Measurements from ENCODE around the gene XXYLT1. TPM values are rescaled to one million over a fixed set of nuclear protein-coding genes. Genes with fewer than 3 reads are reported as not detected.
A peak's percentile ranks its signal among the peaks of the same experiment; 100 is the strongest.

Gene XXYLT1
- total RNA-seq, 1 donor from 2014 or later, result 9.8 TPM

DNA sequence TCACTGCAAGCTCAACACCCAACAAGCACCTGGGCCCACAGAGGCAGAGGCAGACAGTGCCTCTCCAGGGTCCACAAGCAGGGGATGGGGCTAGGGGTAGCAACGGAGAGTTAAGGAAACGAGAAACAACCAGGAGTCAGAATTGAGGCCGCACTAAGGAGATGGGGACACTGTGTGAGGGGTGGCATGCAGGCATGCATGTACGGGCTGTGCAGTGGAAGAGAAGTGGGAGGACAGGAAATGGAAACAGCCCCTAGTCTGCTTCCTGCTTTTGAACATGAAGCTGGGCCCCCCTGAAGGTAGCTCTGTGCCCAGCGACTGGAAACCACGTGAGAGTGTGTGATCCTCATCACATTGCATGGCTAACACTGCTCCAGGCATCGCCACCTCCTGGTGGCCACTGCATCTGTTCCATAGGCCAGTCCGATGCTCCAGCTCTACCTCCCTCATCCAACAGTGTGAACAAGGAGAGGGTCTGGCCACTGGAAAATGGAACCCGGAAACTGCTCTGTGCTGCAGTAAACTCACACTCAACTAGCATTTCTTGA, 44.0 kb downstream of the XXYLT1 start:
- no peak overlapping the region for H3K4me3 ChIP-seq
- ATAC-seq, result peak; percentile 56

DNA sequence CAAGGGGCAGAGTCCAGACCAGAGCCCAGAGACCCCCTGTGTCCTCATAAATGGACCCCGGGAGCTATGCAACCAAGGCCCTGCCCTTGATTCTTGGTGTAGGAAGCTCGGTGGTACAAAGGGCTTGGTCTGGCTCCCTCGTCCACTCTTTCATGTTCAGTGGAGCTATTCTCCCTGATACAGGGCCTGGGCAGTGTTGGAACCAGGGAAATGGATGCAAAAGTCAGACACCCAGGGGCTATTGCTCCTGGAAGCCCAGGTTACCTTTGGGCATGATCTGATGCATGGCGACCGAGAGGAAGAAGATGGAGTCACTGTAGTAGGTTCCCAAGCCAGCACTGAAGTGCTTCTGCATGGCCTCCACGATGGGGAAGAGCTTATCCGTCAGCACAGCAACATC, 44.5 kb downstream of the XXYLT1 start:
- TF ChIP-seq, protein P1, sequence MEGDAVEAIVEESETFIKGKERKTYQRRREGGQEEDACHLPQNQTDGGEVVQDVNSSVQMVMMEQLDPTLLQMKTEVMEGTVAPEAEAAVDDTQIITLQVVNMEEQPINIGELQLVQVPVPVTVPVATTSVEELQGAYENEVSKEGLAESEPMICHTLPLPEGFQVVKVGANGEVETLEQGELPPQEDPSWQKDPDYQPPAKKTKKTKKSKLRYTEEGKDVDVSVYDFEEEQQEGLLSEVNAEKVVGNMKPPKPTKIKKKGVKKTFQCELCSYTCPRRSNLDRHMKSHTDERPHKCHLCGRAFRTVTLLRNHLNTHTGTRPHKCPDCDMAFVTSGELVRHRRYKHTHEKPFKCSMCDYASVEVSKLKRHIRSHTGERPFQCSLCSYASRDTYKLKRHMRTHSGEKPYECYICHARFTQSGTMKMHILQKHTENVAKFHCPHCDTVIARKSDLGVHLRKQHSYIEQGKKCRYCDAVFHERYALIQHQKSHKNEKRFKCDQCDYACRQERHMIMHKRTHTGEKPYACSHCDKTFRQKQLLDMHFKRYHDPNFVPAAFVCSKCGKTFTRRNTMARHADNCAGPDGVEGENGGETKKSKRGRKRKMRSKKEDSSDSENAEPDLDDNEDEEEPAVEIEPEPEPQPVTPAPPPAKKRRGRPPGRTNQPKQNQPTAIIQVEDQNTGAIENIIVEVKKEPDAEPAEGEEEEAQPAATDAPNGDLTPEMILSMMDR (IDR thresholded peaks at IDR 0.05), result no peak
- H3K36me3 ChIP-seq, result no peaks in the 10 kb centered on the region
- DNase-seq, result peak; percentile 30
- H3K9me3 ChIP-seq, result no peaks in the 10 kb centered on the region
- H3K27me3 ChIP-seq, result no peaks in the 10 kb centered on the region
- H3K4me3 ChIP-seq, result no peak overlapping the region
- peaks cover 22% of the 10 kb centered on the region for H3K4me1 ChIP-seq
- no peak overlapping the region for H3K27ac ChIP-seq
- no peak for ATAC-seq
- intact Hi-C loops (cut with DNase I), result no loop called here

More for the DNA sequence above, 44.0 kb downstream of the XXYLT1 start:
- Histone ChIP-seq H3K27ac (no peak overlapping the region), H3K4me1 (peaks cover 17% of the 10 kb centered on the region), H3K9me3 (no peaks in the 10 kb centered on the region), H3K36me3 (no peaks in the 10 kb centered on the region), H3K27me3 (no peaks in the 10 kb centered on the region)
- intact Hi-C loops (cut with DNase I), result no loop called here
- TF ChIP-seq, protein P1 (IDR thresholded peaks at IDR 0.05), result no peak
- peak; percentile 43 for DNase-seq

DNA sequence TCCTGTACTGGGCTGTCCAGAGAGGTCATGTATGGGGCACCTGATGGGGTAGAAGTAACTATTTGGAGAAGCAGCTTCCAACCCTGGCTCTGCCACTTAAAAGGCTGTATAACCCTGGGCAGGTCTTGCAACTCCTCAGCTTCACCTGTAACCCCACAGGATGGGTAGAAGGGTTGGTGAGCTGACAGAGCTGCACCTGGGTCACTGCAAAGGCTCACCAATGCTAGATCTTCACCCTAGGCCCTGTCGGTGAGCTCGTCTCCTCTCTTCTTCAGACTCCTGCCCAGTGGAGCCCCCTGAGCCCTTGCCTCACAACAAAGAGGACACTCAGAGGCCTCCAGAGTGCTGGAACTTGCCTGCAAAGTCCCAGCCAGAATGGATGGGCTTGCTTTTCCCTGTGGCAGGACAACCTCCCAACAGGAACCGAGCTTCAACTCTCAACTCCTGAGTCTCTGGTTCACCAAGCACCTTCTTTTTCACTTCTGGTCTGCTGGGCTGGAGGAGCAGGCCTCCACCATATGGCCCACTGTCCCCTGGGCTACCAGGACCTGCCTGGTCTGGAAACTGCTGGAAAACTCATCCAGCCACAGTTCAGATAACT, 45.9 kb downstream of the XXYLT1 start:
- TF ChIP-seq, protein P1 (IDR thresholded peaks at IDR 0.05), result no peak
- intact Hi-C loops (cut with DNase I), result no loop called here
- Histone ChIP-seq H3K27ac (no peak overlapping the region), H3K9me3 (no peaks in the 10 kb centered on the region), H3K36me3 (no peaks in the 10 kb centered on the region), H3K27me3 (no peaks in the 10 kb centered on the region), H3K4me1 (peaks cover 29% of the 10 kb centered on the region), H3K4me3 (no peak overlapping the region)
- no peak for ATAC-seq
- DNase-seq, result peak; percentile 18

DNA sequence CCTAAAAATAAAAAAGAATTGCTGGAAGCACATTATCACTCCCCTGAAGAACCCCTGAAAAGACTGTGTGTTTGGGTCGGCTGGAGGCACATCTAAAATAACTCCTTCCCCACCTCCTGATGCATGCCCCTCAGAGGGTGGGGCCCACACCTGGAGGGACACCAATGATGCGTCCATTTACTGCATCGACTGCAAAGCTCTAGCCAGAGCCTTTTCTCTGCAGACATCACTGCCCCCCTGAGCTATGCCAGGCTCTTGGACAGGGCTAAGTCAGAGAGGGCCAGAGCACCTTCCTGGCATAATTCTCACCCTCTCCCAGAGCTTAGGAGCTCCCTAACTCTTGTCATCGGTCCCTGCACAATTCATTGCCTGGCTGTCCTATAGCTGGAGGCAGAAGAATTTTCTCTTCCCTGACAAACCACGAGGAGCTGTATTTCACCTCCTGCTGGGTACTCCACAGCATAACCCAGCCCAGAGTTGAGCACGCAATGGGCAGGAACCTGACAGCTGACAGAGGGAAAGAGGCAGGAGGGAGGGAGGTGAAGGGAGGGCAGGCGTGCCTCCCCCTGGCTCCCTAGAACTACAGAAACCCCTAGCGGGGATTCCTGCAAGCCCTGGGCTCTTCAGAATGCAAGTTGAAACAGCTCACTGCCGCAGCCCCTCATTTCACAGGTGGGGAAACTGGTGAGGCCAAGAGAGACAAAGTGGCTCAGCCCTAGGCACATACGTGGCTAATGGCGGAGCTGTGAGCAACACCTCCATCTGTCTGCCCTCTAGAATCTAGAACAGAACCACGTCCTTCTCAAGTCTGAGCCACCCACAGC, 46.6 kb downstream of the XXYLT1 start:
- Histone ChIP-seq H3K9me3 (no peaks in the 10 kb centered on the region), H3K4me1 (peaks cover 29% of the 10 kb centered on the region), H3K27me3 (no peaks in the 10 kb centered on the region), H3K27ac (peak overlapping the region; percentile 74), H3K36me3 (no peaks in the 10 kb centered on the region), H3K4me3 (no peak overlapping the region)
- DNase-seq (peak; percentile 45), ATAC-seq (no peak)
- intact Hi-C loops (cut with DNase I), result no loop called here
- TF ChIP-seq, protein P1 (IDR thresholded peaks at IDR 0.05), result no peak

DNA sequence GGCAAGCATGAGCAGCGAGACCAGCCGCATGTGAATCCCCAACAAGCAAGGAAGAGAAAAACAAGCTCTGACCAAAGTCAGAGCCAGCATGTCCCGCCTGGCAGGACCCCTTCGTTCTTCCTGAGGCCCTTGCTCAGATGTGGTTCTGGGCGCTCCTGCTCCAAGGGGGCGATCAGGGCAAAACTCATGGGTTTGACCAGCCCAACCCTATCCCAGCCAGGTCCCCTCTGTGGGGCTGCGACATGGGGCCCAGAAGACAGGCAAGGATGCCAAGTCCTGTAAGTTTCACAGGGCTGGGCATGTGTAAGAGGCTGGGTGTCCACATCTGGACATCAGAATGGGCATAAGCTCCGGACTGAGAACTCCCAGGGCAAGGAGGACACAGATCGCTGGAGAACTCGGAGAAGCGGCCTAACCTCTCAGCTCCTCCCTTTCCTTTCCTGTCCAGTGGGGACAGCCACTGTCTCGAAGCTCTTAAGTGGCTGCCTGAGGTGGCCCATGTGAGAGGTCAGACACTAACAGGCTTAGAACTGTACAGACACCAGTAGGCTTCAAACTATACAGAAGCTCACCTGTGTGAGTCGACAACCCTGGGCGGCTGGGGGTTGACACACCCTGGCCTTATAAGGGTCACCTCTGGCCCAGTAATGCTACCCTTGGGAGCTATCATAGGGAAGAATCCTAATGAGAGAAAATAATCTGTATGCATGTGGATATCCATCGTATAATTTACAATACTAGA, 48.9 kb downstream of the XXYLT1 start:
- Histone ChIP-seq H3K4me1 (peaks cover 29% of the 10 kb centered on the region), H3K36me3 (no peaks in the 10 kb centered on the region), H3K9me3 (no peaks in the 10 kb centered on the region), H3K27ac (peak overlapping the region; percentile 21), H3K4me3 (no peak overlapping the region), H3K27me3 (no peaks in the 10 kb centered on the region)
- DNase-seq, result peak; percentile 59
- intact Hi-C loops (cut with DNase I), result no loop called here
- ATAC-seq, result peak; percentile 7
- TF ChIP-seq, protein P1 (IDR thresholded peaks at IDR 0.05), result no peak
